Stimulated activated naive CD8-positive, alpha-beta T cell treated with anti-CD3 and anti-CD28 coated beads, Interleukin-15, amount 100 ng/mL, for 72 hours (primary cell): ENCODE results near the gene DIRAS1.

Experiments used
- ATAC-seq: fragments of 150-1000 bp; cut with Tn5 transposase; 2 replicates; pipeline ENCODE4 v1.10.0; 2021; ENCODE audit warnings: mild to moderate bottlenecking, moderate library complexity
- DNase-seq, 2 donors: peaks; one replicate each; pipeline ENCODE4 v3.0.0; 2021 to 2022
- H3K27ac Mint-ChIP-seq, 2 donors: one replicate each; pipeline ENCODE4 v1.8.0; 2022; ENCODE audit warnings: mild to moderate bottlenecking in 2 of 2, mixed read lengths in 2 of 2, moderate library complexity in 2 of 2
- H3K27me3 Mint-ChIP-seq: one replicate; pipeline ENCODE4 v1.8.0; 2022; ENCODE audit warnings: mixed read lengths
- H3K4me1 Mint-ChIP-seq: one replicate; pipeline ENCODE4 v1.8.0; 2022; ENCODE audit warnings: mild to moderate bottlenecking, mixed read lengths
- H3K4me3 Mint-ChIP-seq, 2 donors: one replicate each; pipeline ENCODE4 v1.8.0; 2022; ENCODE audit warnings: mild to moderate bottlenecking in 2 of 2, mixed read lengths in 2 of 2, moderate library complexity in 1 of 2
- H3K9me3 Mint-ChIP-seq, 2 donors: one replicate each; pipeline ENCODE4 v1.8.0; 2022; ENCODE audit warnings: mixed read lengths in 2 of 2

Gene DIRAS1

GRCh38 chr19:2759362-2759761, 38.2 kb upstream of the DIRAS1 start:
- H3K9me3 Mint-ChIP-seq, result no peaks in the 10 kb centered on the region
- no peak overlapping the region for H3K4me3 Mint-ChIP-seq
- no peak for ATAC-seq
- H3K27me3 Mint-ChIP-seq, result no peaks in the 10 kb centered on the region
- DNase-seq, result no peak
- no peak overlapping the region for H3K27ac Mint-ChIP-seq
- peaks cover 13% of the 10 kb centered on the region for H3K4me1 Mint-ChIP-seq

- H3K9me3 Mint-ChIP-seq, result no peaks in the 10 kb centered on the region
- DNase-seq (no peak), ATAC-seq (peak; percentile 60)
- H3K4me3 Mint-ChIP-seq, result no peak overlapping the region
- H3K4me1 Mint-ChIP-seq, result peaks cover 16% of the 10 kb centered on the region
- no peak overlapping the region for H3K27ac Mint-ChIP-seq
- H3K27me3 Mint-ChIP-seq, result no peaks in the 10 kb centered on the region
Observed at GRCh38 chr19:2758601-2759313, 37.6 kb upstream of the DIRAS1 start.

- Mint-ChIP-seq H3K4me3 (no peak overlapping the region), H3K27me3 (no peaks in the 10 kb centered on the region), H3K4me1 (peaks cover 24% of the 10 kb centered on the region), H3K9me3 (no peaks in the 10 kb centered on the region), H3K27ac (peak overlapping the region in 1 of 2 donors; percentile 67)
- DNase-seq (no peak), ATAC-seq (no peak)
Observed at GRCh38 chr19:2756921-2757881, 36.0 kb upstream of the DIRAS1 start.

GRCh38 chr19:2756477-2756876, 35.3 kb upstream of the DIRAS1 start:
- Mint-ChIP-seq H3K4me1 (peaks cover 23% of the 10 kb centered on the region), H3K9me3 (no peaks in the 10 kb centered on the region), H3K4me3 (no peak overlapping the region), H3K27me3 (no peaks in the 10 kb centered on the region), H3K27ac (no peak overlapping the region)
- DNase-seq, result no peak
- no peak for ATAC-seq

- Mint-ChIP-seq H3K4me3 (no peak overlapping the region), H3K4me1 (peaks cover 30% of the 10 kb centered on the region), H3K27ac (peak overlapping the region in 1 of 2 donors; percentile 49), H3K27me3 (no peaks in the 10 kb centered on the region), H3K9me3 (no peaks in the 10 kb centered on the region)
- DNase-seq (no peak), ATAC-seq (no peak)
Observed at GRCh38 chr19:2755811-2756210, 34.6 kb upstream of the DIRAS1 start.

- DNase-seq (no peak), ATAC-seq (no peak)
- Mint-ChIP-seq H3K27me3 (no peaks in the 10 kb centered on the region), H3K9me3 (no peaks in the 10 kb centered on the region), H3K4me1 (peaks cover 34% of the 10 kb centered on the region), H3K4me3 (no peak overlapping the region), H3K27ac (peak overlapping the region in 1 of 2 donors; percentile 49)
Observed at GRCh38 chr19:2755448-2755705, 34.2 kb upstream of the DIRAS1 start.

- ATAC-seq (no peak), DNase-seq (no peak)
- Mint-ChIP-seq H3K4me3 (no peak overlapping the region), H3K27ac (no peak overlapping the region), H3K9me3 (no peaks in the 10 kb centered on the region), H3K4me1 (peaks cover 35% of the 10 kb centered on the region), H3K27me3 (no peaks in the 10 kb centered on the region)
Observed at GRCh38 chr19:2754659-2755447, 33.7 kb upstream of the DIRAS1 start.

- no peaks in the 10 kb centered on the region for H3K9me3 Mint-ChIP-seq
- H3K4me1 Mint-ChIP-seq, result peaks cover 28% of the 10 kb centered on the region
- no peak for ATAC-seq
Observed at GRCh38 chr19:2751438-2751830, 30.3 kb upstream of the DIRAS1 start.

GRCh38 chr19:2750808-2751437, 29.8 kb upstream of the DIRAS1 start:
- Mint-ChIP-seq H3K4me3 (no peak overlapping the region), H3K4me1 (peaks cover 28% of the 10 kb centered on the region), H3K27me3 (no peaks in the 10 kb centered on the region), H3K27ac (peak overlapping the region in 1 of 2 donors; percentile 40), H3K9me3 (no peaks in the 10 kb centered on the region)
- DNase-seq (no peak), ATAC-seq (no peak)

More at GRCh38 chr19:2751438-2751830, 30.3 kb upstream of the DIRAS1 start:
- Mint-ChIP-seq H3K27ac (no peak overlapping the region), H3K27me3 (no peaks in the 10 kb centered on the region), H3K4me3 (no peak overlapping the region)
- DNase-seq, result no peak

GRCh38 chr19:2747349-2747748, 26.2 kb upstream of the DIRAS1 start:
- DNase-seq, result no peak
- H3K9me3 Mint-ChIP-seq, result no peaks in the 10 kb centered on the region
- peaks cover 13% of the 10 kb centered on the region for H3K4me1 Mint-ChIP-seq
- ATAC-seq, result no peak
- no peak overlapping the region for H3K27ac Mint-ChIP-seq
- peaks cover 9% of the 10 kb centered on the region for H3K27me3 Mint-ChIP-seq
- no peak overlapping the region for H3K4me3 Mint-ChIP-seq

GRCh38 chr19:2744113-2744512, 22.9 kb upstream of the DIRAS1 start:
- H3K4me3 Mint-ChIP-seq, result no peak overlapping the region
- peaks cover 9% of the 10 kb centered on the region for H3K4me1 Mint-ChIP-seq
- no peaks in the 10 kb centered on the region for H3K9me3 Mint-ChIP-seq
- DNase-seq (no peak), ATAC-seq (no peak)
- peaks cover 28% of the 10 kb centered on the region for H3K27me3 Mint-ChIP-seq
- no peak overlapping the region for H3K27ac Mint-ChIP-seq

GRCh38 chr19:2743099-2743498, 21.9 kb upstream of the DIRAS1 start:
- no peak overlapping the region for H3K27ac Mint-ChIP-seq

GRCh38 chr19:2740314-2740656, 19.1 kb upstream of the DIRAS1 start:
- Mint-ChIP-seq H3K27ac (no peak overlapping the region), H3K27me3 (peaks cover 28% of the 10 kb centered on the region), H3K4me3 (peak overlapping the region; percentile 95 to 99), H3K9me3 (no peaks in the 10 kb centered on the region), H3K4me1 (peaks cover 31% of the 10 kb centered on the region)
- ATAC-seq, result no peak
- DNase-seq, result no peak

More at GRCh38 chr19:2743099-2743498, 21.9 kb upstream of the DIRAS1 start:
- Mint-ChIP-seq H3K9me3 (no peaks in the 10 kb centered on the region), H3K4me3 (no peak overlapping the region), H3K27me3 (peaks cover 28% of the 10 kb centered on the region), H3K4me1 (peaks cover 20% of the 10 kb centered on the region)
- ATAC-seq (no peak), DNase-seq (no peak)

- DNase-seq (peak; percentile 99), ATAC-seq (peak; percentile 99)
- peaks cover 34% of the 10 kb centered on the region for H3K4me1 Mint-ChIP-seq
- H3K9me3 Mint-ChIP-seq, result no peaks in the 10 kb centered on the region
- peaks cover 28% of the 10 kb centered on the region for H3K27me3 Mint-ChIP-seq
- peak within 1 kb of the TSS; percentile 94 to 98 for H3K27ac Mint-ChIP-seq
- H3K4me3 Mint-ChIP-seq, result peak within 1 kb of the TSS; percentile 95 to 99
Observed at GRCh38 chr19:2739602-2740313, 18.6 kb upstream of the DIRAS1 start, which contains the start of gene SLC39A3. SLC39A3 (minus strand) TSS chr19:2740017; CDS start chr19:2737257, 2,760 bp downstream.
